ENCODE results near the gene APOBEC4.

Gene APOBEC4

DNA sequence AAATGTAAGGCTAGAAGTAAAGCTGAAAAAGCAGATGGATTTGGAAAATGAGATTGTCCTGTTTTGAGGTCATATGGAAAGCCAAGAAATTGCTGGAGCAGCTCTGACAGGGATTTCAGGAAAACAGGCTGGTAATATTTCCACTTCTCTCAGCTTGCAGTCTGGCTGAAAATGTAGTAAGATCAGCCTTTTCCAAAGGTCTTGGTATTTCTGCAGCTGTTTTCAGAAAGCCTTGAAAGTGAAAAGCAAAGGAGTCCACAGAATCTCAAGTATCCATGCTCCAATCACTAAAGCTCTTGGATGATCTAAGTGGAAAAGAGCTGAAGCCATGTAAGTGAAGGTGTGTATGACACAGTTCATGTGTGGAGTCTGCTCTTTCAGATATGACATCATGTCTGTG lies 41.6 kb upstream of the APOBEC4 start:
- TF ChIP-seq, protein P1, sequence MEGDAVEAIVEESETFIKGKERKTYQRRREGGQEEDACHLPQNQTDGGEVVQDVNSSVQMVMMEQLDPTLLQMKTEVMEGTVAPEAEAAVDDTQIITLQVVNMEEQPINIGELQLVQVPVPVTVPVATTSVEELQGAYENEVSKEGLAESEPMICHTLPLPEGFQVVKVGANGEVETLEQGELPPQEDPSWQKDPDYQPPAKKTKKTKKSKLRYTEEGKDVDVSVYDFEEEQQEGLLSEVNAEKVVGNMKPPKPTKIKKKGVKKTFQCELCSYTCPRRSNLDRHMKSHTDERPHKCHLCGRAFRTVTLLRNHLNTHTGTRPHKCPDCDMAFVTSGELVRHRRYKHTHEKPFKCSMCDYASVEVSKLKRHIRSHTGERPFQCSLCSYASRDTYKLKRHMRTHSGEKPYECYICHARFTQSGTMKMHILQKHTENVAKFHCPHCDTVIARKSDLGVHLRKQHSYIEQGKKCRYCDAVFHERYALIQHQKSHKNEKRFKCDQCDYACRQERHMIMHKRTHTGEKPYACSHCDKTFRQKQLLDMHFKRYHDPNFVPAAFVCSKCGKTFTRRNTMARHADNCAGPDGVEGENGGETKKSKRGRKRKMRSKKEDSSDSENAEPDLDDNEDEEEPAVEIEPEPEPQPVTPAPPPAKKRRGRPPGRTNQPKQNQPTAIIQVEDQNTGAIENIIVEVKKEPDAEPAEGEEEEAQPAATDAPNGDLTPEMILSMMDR (conservative IDR thresholded peaks at IDR 0.05; ENCODE audit: low read depth, low read length): no peak
- no peak for DNase-seq (ENCODE audit: low read depth)
- no peak overlapping the region for H3K4me3 ChIP-seq (ENCODE audit: low read length)

DNA sequence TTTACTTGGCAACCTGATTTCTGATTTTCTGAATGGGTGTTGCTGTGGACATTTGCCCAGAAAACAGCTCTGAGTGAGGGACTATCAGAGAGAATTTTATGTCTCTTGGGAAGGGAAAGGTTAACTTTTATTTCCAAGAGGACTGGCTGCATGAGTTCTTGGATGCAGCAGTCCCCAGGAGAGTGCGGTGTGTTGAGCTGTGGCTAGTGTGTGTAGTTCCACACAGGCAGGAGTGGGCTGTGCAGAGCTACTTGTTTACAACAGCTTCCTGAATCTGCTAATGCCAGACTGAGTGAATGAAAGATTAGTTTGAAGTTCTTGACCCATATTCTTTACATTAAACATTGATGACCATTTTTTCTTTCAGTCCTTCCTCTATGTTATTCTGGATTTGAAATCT lies 41.0 kb upstream of the APOBEC4 start:
- TF ChIP-seq, protein P1 (conservative IDR thresholded peaks at IDR 0.05; ENCODE audit: low read depth, low read length): no peak
- H3K4me3 ChIP-seq (ENCODE audit: low read length): no peak overlapping the region
- no peak for DNase-seq (ENCODE audit: low read depth)

DNA sequence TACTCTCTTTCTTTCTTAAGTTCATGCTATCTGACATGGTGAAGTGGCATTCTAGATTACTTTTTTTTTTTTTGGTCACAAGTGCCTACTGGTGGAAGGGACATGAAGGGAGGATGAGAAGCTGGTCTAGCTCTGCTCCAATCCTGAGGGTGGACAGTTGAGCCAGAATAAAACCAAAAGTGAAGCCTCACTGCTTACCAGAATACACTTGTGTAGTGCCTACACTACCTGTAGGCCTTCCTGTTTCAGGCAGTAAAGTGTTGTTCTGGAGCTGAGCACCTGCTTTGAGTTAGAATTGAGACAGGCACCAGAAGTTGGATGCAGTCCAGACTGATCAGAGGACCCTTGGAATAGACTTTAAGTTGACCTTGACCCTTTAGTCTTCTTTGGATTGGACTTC lies 40.4 kb upstream of the APOBEC4 start:
- TF ChIP-seq, protein P1 (conservative IDR thresholded peaks at IDR 0.05; ENCODE audit: low read depth, low read length): no peak
- no peak for DNase-seq (ENCODE audit: low read depth)
- H3K4me3 ChIP-seq (ENCODE audit: low read length): no peak overlapping the region

DNA sequence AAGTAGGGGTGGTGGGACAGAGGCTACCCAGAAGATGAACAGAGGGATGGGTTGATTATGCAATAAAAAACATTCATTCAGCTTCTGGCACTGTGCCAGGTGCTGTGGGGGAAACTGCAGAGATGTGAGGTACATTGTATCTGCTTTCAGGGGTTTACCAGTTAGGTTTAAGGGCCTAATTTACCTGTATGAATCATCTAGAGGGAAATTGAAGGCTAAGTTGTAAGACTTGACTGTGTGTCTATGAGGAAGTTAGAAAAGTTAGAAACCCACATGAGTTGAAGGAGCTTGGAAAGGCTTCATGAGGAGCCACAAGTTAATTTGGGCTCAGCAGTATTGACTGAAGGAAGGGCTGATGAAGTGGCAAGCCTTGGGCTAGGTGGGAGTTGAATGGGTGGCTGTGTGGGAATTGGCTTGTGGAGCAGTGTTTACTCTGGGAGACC lies 36.7 kb upstream of the APOBEC4 start:
- TF ChIP-seq, protein P1 (conservative IDR thresholded peaks at IDR 0.05; ENCODE audit: low read depth, low read length): no peak
- no peak overlapping the region for H3K4me3 ChIP-seq (ENCODE audit: low read length)
- DNase-seq (ENCODE audit: low read depth): no peak

DNA sequence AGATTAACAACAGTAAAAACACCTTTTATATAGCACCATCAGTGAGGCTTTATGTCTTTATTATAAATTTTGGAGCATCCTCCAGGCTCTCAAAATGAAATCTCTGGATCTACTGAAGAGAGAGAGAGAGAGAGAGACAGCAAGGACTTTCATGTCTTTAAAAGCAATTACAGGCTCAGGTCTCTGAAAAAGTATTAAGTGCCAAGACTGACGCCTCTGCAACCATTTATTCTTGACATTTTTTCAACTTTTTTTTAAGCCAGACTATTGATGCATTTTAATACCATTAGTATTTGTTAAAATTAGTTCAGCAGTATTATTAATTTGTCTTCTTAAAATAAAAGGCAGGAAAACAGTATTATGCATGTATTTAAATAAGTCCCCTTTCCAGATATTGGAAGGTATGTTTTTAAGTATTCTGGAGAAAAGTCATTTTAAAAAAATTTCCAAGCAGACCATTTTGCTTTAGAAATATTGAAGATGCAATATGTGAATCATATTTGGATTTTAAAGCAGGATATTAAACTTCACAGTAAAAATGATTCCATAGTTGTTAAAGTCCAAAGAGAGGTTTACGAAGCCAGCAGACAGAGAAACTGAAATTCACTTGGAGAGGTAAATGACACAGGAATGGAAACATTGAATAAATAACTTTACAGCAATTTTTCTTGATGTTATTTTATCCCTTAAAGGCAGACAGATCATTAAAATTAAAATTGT lies 35.4 kb upstream of the APOBEC4 start:
- TF ChIP-seq, protein P1 (conservative IDR thresholded peaks at IDR 0.05; ENCODE audit: low read depth, low read length): no peak
- H3K4me3 ChIP-seq (ENCODE audit: low read length): no peak overlapping the region
- DNase-seq (ENCODE audit: low read depth): no peak

DNA sequence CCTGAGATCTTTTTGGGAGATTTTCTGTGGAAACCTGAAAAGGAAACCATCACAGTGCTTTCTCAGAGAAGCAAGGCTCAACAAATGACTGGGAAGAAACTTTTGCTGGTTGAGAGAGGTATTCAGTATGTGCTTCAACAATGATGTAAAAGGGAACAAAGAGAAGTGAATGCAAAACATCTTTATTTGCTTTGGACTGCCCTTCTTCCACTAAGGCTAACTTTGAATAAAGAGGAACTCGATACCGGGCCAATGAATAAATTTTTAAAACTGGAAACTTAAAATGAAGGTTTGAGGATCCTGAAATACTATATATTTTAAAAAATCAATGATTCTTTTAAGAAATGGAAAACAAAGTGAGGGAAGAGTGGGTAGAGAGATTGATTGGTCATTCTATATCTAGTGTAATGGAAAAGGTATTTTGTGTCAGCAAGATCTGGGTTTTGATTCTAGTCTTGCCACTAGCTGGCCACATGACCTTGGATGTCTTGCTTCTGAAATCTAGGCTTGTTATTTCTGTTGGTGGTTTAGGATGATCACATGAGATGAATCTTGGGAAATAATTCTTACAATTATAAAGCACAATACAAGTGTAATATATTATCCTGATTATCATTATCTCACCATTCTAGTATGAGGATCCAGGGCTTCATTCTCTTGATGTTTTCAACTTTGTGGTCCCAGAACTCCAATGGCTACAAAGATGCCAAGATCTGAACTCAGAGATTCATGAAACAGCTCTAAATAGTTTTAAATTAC lies 34.6 kb upstream of the APOBEC4 start:
- DNase-seq (ENCODE audit: low read depth): no peak
- H3K4me3 ChIP-seq (ENCODE audit: low read length): no peak overlapping the region
- TF ChIP-seq, protein P1 (conservative IDR thresholded peaks at IDR 0.05; ENCODE audit: low read depth, low read length): no peak

DNA sequence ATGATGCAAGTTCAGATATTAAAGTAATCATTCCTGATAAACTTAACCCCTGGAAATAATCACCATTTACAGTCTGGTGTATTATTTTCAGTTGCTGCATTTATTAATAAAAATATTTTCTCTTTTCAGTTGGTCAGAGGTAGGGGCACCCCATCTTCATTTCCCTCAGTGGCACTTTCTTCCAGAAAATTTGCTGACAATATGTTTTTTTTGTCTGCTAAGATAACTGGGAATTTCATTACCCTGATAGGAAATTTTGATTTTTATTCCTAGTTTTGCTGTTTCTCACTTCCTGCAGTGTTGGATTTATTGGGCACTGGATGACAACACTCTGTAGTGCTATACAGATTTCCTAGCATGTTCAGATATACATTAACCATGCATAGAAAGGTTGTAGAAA lies 33.1 kb upstream of the APOBEC4 start:
- DNase-seq (ENCODE audit: low read depth): no peak
- no peak overlapping the region for H3K4me3 ChIP-seq (ENCODE audit: low read length)
- TF ChIP-seq, protein P1 (conservative IDR thresholded peaks at IDR 0.05; ENCODE audit: low read depth, low read length): no peak
